Heart left ventricle (tissue), 13 donors: Measurements from ENCODE around the gene HPSE2.

Source experiments
- POLR2A ChIP-seq, 2 donors: fragments of 450-650 bp; IDR thresholded peaks; one replicate each; pipeline ENCODE4 v1.6.1; 2017; ENCODE audit warnings: antibody characterized with exemption in 2 of 2, mild to moderate bottlenecking in 2 of 2, moderate library complexity in 2 of 2
- TF ChIP-seq, protein P1 (sequence below), 12 donors: fragments of 200-600 bp; sonication (generic) in 4 of 12; IDR thresholded peaks; one replicate each; pipeline versions ENCODE4 v1.5.0 to v1.8.0; 2018 to 2022; ENCODE audit warnings: antibody characterized with exemption in 12 of 12, mild to moderate bottlenecking in 5 of 12
- donor health status: ischemic (EF 13 %, LVEDD 7.1; RV severe dilation, severe dysfunction).
- donor health status: DM: no; HTN: yes; CAD: no.
- donor health status: DM: no; HTN: no; CAD: no.
- donor health status: ischemic (EF 25% LVEDD 6.9; RV normal size, moderate dysfunction).
- donor health status: ischemic (EF 25% LVEDD 5.7; RV mildly dilated, moderate dysfunction).
- donor health status: ischemic (EF 35%, LVEDD 5.7; RV mildly dilated, moderate dysfunction).
- donor health status: nonischemic (EF 11% LVEDD 7.7; RV severe dilation, severe dysfunction).
- donor health status: DM: yes; HTN: yes; CAD: no.
- donor health status: PGD.
- donor health status: ischemic (EF 29% LVEDD 5.4; RV normal size, mild dysfunction).
- donor health status: nonischemic (EF 23%, LVEDD 6.1; RV moderate dilation, normal function).

- TF ChIP-seq, protein P1, sequence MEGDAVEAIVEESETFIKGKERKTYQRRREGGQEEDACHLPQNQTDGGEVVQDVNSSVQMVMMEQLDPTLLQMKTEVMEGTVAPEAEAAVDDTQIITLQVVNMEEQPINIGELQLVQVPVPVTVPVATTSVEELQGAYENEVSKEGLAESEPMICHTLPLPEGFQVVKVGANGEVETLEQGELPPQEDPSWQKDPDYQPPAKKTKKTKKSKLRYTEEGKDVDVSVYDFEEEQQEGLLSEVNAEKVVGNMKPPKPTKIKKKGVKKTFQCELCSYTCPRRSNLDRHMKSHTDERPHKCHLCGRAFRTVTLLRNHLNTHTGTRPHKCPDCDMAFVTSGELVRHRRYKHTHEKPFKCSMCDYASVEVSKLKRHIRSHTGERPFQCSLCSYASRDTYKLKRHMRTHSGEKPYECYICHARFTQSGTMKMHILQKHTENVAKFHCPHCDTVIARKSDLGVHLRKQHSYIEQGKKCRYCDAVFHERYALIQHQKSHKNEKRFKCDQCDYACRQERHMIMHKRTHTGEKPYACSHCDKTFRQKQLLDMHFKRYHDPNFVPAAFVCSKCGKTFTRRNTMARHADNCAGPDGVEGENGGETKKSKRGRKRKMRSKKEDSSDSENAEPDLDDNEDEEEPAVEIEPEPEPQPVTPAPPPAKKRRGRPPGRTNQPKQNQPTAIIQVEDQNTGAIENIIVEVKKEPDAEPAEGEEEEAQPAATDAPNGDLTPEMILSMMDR (IDR thresholded peaks at IDR 0.05): no peak
- TF ChIP-seq POLR2A (IDR thresholded peaks at IDR 0.05): no peak
These were observed 639.2 kb downstream of the HPSE2 start for GRCh38 chr10:98596404-98596803.
